ENCODE measurements around the gene SPNS3. TPM values are rescaled to one million over a fixed set of nuclear protein-coding genes. Genes with fewer than 3 reads are reported as not detected.

Gene SPNS3
- total and polyA plus RNA-seq, 9 donors: 0.06 to 0.80 (median 0.20) TPM; not detected in 4

DNA sequence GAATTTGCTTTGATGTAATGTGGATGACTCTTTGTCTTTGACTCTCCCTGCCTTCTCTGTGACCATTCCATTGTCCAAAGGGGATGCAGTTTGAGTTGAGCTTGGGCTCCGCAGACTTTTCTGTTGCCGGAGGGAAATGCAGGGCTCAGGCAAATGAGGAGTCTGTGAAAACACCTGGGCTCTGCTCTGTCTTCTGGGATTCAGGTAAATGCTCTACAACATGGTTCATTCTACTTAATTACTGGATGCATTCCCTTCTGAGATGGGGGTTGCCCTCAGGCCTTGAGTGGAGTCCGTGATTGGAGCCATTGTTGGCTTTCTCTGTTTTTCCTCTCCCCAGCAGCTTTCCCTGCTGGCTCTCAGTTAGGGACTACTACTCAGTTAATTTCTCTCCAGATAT lies 38.5 kb downstream of the SPNS3 start:
- Histone ChIP-seq H3K9me3 (no peaks in the 10 kb centered on the region), H3K4me1 (ENCODE audit: insufficient read depth) (no peaks in the 10 kb centered on the region), H3K4me3 (no peak overlapping the region), H3K36me3 (no peaks in the 10 kb centered on the region), H3K27ac (no peak overlapping the region), H3K27me3 (no peaks in the 10 kb centered on the region)
- intact Hi-C loops (cut with DNase I): no loop called here
- 84 to 88% (median 88%) methylated on average over 3 of the region's 3 CpGs for WGBS, 3 donors
- no peak for DNase-seq
- TF ChIP-seq POLR2A (IDR thresholded peaks at IDR 0.05) (no peak), CTCF (IDR thresholded peaks at IDR 0.05) (no peak), EP300 (IDR thresholded peaks at IDR 0.05) (no peak)

DNA sequence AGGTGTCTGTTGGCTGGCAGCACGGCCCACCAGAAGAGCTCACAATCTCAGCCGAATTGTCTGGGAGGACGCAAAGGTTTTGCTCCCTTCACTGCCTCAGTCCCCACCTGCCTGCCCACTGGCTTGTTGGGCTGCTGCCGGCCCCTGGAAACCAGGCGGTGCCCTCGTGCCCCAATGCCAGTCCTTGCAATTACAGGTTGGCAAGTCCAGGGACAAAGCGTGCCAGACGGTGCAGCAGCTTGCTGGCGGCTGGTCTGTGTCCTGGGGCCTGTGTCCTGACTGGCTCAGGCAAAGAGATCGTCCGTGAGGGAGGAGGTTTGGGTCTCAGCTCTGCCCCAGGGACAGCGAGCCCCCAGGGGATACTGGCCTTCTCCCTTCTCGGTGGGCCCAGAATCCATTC lies 40.4 kb downstream of the SPNS3 start:
- Histone ChIP-seq H3K27ac (no peak overlapping the region), H3K36me3 (no peaks in the 10 kb centered on the region), H3K27me3 (no peaks in the 10 kb centered on the region), H3K4me1 (ENCODE audit: insufficient read depth) (no peaks in the 10 kb centered on the region), H3K4me3 (no peak overlapping the region), H3K9me3 (no peaks in the 10 kb centered on the region)
- no peak for DNase-seq
- TF ChIP-seq CTCF (IDR thresholded peaks at IDR 0.05) (no peak), EP300 (IDR thresholded peaks at IDR 0.05) (no peak), POLR2A (IDR thresholded peaks at IDR 0.05) (no peak)
- intact Hi-C loops (cut with DNase I): no loop called here
- WGBS, 3 donors: 84 to 85% (median 85%) methylated on average over 13 of the region's 13 CpGs

DNA sequence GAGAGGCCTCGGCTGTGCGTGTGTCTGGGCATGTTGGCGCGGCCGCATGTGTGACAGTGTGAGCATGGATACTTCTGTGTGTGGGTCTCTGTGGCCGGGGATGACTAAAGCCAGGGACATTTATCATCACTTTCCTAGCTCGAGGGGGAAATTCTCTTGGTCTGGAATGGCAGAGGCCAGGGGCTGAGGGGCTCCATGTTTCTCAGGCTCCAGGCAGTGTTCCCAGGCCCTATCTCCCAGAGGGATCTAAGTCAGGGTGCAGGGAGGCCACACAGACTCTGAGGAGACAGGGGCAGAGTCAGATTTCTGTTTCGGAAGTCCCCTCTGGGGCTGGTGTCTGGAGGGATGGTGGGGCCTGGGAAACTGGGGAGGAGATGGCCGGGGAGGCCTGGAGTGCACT lies 41.3 kb downstream of the SPNS3 start:
- DNase-seq: no peak
- intact Hi-C loops (cut with DNase I): no loop called here
- H3K27me3 ChIP-seq: no peaks in the 10 kb centered on the region
- no peaks in the 10 kb centered on the region for H3K4me1 ChIP-seq (ENCODE audit: insufficient read depth)
- no peak overlapping the region for H3K27ac ChIP-seq
- TF ChIP-seq CTCF (IDR thresholded peaks at IDR 0.05) (no peak), POLR2A (IDR thresholded peaks at IDR 0.05) (no peak), EP300 (IDR thresholded peaks at IDR 0.05) (no peak)
- H3K36me3 ChIP-seq: no peaks in the 10 kb centered on the region
- H3K9me3 ChIP-seq: no peaks in the 10 kb centered on the region
- 79 to 82% (median 81%) methylated on average over 9 of the region's 9 CpGs for WGBS, 3 donors
- no peak overlapping the region for H3K4me3 ChIP-seq

DNA sequence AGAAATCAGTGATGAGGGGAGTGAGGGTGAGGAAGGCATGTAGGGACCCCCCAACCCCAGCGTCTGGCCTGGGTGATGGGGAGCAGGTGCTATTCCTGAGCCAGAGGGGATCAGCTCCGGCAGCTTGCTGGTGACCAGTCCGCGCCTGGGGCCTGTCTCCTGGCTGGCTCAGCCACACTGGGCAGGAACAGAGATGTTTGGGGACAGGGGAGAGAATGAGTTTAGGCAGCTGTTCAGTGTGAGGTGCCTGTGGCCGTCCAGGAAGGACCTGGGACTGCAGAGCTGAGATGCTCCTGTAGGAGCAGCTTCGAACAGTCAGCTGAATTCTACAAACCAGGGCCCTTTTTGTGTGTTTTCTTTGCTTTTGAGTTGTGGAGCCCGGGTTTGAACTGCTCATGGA lies 41.7 kb downstream of the SPNS3 start:
- Histone ChIP-seq H3K4me3 (no peak overlapping the region), H3K27ac (no peak overlapping the region), H3K27me3 (no peaks in the 10 kb centered on the region), H3K36me3 (no peaks in the 10 kb centered on the region), H3K9me3 (no peaks in the 10 kb centered on the region), H3K4me1 (ENCODE audit: insufficient read depth) (no peaks in the 10 kb centered on the region)
- 81 to 85% (median 82%) methylated on average over 7 of the region's 7 CpGs for WGBS, 3 donors
- intact Hi-C loops (cut with DNase I): no loop called here
- no peak for DNase-seq
- TF ChIP-seq CTCF (IDR thresholded peaks at IDR 0.05) (no peak), EP300 (IDR thresholded peaks at IDR 0.05) (no peak), POLR2A (IDR thresholded peaks at IDR 0.05) (no peak)

DNA sequence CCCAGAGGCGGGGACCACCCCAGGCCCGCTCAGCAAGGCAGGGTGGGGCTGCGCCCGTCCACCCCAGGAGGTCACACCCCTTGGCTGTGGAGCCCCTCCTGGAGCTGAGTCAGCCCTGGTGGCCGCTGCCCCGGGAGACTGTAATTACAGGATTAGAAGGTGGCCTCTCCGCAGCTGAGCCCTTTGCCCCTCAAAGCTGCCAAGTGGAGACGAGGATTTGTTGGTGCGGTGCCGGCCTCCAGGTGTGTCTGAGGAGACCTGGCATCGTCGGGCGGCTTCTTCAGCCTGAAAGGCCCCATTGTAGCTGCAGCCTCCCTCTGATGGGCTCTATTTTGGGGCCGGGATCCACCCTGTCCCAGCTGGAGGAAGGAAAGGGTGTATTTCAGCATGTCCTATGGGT lies 42.3 kb downstream of the SPNS3 start:
- 86 to 90% (median 87%) methylated on average over 14 of the region's 14 CpGs for WGBS, 3 donors
- H3K9me3 ChIP-seq: no peaks in the 10 kb centered on the region
- TF ChIP-seq EP300 (IDR thresholded peaks at IDR 0.05) (no peak), POLR2A (IDR thresholded peaks at IDR 0.05) (no peak), CTCF (IDR thresholded peaks at IDR 0.05) (no peak)
- H3K36me3 ChIP-seq: no peaks in the 10 kb centered on the region
- H3K27ac ChIP-seq: no peak overlapping the region
- H3K4me1 ChIP-seq (ENCODE audit: insufficient read depth): no peaks in the 10 kb centered on the region
- H3K4me3 ChIP-seq: no peak overlapping the region
- no peaks in the 10 kb centered on the region for H3K27me3 ChIP-seq
- intact Hi-C loops (cut with DNase I): no loop called here
- no peak for DNase-seq
